Central memory CD4-positive, alpha-beta T cell (primary cell): ENCODE measurements around the gene CACFD1.

Experiments used
- DNase-seq: peaks from one replicate; pipeline ENCODE4 v3.0.0; 2022

CACFD1 gene

DNA sequence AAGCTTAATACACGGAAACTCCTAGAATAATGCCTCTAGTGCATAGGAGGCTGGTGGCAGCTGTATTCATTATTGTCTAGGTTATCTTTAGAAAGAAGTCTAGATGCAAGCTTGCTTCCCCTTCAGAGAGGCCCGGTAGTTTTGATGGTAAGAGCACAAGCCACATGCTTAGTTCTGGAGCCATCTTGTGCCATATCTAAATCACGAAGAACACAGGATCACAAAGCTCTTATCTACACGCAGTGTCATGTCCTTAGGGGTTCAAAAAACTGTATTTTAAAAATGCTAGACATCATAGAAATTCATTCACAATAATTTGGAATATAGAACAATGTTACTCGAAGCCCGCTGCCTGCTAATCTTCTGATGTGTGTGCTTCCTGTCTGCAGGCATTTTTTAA lies 6.2 kb downstream of the CACFD1 start:
- no peak for DNase-seq

DNA sequence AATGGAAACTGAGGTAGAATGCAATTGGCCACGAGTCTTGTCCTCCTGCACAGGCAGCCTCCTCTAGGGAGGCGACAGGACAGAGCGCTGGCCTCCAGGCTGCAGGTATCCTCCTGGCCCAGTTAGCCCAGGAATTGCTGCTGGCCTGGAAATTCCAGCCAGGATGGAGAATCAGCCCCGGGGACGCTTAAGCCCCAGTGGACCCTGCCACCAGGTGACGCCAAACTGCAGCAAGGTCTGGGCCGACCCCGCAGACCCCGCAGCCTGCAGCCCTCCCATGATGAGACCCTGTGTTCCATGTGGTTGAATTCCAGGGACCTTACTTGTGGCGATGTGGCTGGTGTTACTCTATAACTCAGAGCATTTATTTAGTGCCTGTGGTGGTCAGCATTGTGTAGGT lies 7.3 kb downstream of the CACFD1 start:
- DNase-seq: no peak

DNA sequence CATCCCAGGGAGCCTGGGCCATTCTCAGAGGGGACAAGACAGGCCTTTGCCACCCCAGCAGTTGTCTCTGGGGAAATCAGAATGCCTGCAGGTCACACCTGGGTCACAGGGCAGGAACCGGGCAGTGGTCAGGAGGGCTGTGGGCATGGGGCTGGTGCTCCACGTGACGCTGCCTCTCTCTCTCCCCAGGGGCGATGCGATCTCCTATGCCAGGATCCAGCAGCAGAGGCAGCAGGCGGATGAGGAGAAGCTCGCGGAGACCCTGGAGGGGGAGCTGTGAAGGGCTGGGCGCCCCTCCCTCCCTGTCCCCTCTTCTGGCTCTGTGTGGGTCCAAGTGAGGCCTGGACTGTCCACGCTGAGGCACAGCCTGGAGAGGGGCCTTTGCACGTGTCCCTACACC lies 8.6 kb downstream of the CACFD1 start:
- DNase-seq: no peak

DNA sequence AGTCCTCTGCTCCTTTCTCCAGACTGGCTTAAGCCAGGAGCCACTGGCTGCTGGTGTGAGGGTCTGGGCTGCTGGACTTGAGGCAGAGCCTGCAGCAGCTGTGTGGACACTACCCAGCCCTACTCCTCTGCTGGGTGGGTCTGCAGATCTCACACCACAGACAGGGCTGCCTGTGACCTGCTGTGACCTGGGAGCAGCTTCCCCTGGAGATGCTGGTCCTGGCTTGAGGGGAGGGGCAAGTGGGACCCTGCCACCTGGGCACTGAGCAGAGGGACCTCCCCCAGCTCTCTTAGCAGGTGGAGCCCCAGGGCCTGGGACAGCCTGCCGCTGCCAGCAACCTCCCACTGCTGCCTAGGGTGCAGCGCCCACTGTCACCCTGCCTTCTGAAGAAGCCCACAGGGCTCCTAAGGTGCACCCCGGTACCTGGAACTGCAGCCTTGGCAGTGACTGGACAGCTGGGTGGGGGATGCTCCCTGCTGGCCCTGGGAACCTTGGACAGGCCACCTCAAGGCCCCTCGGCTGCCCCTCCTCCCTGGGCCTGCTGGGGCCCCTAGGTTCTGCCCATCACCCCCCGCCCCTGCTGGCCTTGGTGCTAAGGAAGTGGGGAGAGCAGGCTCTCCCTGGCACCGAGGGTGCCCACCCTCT lies 9.1 kb downstream of the CACFD1 start:
- DNase-seq: no peak

DNA sequence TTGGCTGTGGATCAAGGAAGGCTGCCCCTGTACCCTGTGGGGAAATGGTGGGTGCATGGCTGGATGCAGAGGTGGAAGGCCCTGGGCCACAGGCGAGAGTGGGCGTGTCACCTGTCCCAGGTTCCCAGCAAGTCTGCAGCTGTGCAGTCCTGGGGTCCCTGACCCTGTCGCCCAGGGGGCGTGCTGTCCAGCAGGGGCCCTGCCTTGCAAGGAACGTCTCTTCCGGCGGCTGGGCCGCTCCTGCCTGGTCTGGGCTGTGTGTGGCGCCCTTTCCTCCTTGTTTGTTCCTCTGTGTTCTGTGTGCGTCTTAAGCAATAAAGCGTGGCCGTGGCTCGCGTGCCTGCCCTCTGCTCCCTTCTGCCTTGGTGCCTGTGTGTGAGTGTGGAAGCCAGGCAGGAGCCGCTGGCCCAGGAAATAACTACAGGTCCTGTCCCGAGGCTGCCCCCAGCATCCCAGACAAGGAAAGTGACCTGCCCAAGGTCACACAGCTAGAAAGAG lies 10.7 kb downstream of the CACFD1 start:
- no peak for DNase-seq

DNA sequence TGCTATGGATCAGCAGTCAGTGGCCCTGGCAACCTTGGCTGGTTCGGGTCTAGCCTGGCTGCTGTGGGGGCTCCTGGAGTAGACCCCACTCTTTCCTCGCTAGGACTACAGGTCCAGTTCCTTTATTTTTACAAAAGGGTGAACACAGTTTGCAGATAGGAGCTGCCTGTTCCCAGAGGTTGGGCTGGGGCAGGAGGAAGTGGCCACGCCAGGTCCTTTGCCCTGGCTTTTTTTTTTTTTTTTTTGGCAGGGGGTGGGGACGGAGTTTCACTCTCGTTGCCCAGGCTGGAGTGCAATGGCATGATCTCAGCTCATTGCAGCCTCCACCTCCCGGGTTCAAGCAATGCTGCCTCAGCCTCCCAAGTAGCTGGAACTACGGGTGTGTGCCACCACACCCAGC lies 11.2 kb downstream of the CACFD1 start:
- DNase-seq: no peak

- DNase-seq: no peak
Measured at GRCh38 chr9:133471551-133472276, 11.9 kb downstream of the CACFD1 start.

GRCh38 chr9:133472277-133472645 lies 12.5 kb downstream of the CACFD1 start:
- no peak for DNase-seq

DNA sequence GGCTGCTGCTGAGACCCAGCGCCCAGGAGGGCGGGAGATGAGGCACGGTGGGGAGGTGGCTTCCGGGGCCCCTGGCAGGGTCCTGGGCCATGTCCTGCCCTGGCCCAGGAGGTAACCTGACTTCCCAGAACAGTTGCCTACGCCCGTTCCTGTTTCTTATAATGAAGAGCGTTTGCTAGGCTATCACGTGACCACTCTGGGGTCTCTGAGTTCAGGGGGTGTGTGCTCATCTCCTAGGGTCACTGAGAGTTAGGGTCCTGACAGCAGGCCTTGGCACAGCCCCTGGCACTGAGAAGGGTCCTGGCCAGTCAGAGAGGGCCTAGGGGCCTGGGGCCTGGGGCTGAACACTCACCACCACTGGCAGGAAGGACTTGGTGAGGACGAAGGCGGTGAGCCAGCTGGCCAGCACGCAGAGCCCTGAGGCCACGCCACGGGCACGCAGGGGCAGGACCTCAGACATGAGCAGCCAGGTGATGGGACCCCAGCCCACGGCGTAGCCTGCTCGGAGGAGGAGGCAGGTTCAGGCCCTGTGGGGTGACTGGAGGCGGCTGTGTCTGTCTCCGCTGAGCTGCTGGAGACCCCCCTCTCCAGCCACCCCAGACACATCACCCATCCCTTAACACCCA lies 13.1 kb downstream of the CACFD1 start:
- no peak for DNase-seq

GRCh38 chr9:133473743-133474142 lies 14.0 kb downstream of the CACFD1 start:
- DNase-seq: no peak

DNA sequence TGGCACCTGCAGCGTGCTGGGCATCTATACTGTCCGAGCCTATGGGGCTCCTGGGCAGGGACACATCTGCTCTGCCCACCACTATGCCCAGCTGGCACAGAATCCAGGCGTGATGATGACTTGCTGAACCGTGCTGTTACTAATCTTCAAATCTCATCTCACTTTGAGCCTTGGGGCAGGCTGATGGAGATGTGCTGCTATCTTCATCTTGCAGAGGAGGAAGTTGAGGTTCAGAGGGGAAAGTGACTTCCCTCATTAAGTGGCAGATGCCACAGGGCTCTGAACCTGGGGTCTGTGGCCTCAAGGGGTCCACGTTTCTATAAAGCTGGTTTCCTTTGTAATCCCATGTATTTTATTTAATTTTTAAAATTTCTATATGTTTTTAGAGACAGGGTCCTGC lies 14.4 kb downstream of the CACFD1 start:
- DNase-seq: no peak

- no peak for DNase-seq
Measured at GRCh38 chr9:133474853-133475252, 15.1 kb downstream of the CACFD1 start.

- no peak for DNase-seq
Measured at GRCh38 chr9:133475292-133476012, 15.7 kb downstream of the CACFD1 start.

- DNase-seq: no peak
Measured at GRCh38 chr9:133476036-133476931, 16.5 kb downstream of the CACFD1 start.

GRCh38 chr9:133476941-133477340 lies 17.2 kb downstream of the CACFD1 start:
- DNase-seq: no peak

GRCh38 chr9:133477461-133477860 lies 17.7 kb downstream of the CACFD1 start:
- no peak for DNase-seq

DNA sequence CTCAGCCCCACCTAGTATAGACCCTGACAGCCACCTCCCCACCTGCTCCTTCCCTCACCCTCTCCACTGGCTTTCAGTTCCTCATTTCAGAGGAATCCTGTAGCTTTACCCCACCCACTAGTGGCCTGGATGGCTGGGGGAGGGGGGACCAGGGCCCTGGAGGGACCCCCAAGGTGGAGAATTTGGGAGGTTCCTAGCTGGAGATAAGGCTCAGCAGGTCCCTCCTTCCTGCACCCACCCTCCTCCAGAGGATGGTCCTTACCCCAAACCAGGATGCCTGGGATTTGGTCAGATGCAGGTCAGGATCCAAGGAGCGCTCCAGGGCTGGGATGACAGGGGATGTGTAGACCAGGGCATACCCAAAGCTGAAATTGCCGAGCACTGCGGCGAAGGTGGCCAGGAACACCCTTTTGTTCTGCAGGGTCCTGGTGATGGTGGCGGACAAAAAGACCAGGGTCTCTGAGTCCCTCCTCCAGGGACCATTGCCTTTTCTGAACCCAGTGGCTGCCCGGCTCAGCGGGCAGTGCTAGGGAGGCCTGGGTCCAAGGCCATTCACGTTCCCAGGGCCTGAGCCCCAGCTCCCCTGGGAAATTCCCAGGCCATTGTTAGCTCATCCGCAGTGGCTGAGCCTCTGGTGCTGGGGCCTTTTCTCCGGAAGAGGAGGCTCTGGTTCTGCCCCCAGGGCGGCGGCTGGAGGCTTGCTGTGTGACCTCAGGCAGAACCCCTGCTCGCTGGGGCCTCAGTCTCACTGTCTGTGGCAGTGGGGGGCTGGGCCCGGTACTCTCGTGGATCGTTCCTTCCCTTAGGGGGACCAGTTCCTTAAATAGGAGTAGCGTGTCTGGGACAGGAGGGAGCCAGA lies 18.4 kb downstream of the CACFD1 start:
- DNase-seq: no peak

- DNase-seq: peak; percentile 75
Measured at GRCh38 chr9:133478851-133479711, 19.3 kb downstream of the CACFD1 start, which contains the start of gene SLC2A6. Gene SLC2A6, minus strand, starts transcription at chr9:133479099. Its CDS starts 40 bp downstream, at chr9:133479059.

- no peak for DNase-seq
Measured at GRCh38 chr9:133483611-133484010, 23.8 kb downstream of the CACFD1 start.
